ENCODE data around the gene EEF2K.

EEF2K gene

GRCh38 chr16:22181426-22181825 lies 24.7 kb upstream of the EEF2K start:
- no peak for ATAC-seq

DNA sequence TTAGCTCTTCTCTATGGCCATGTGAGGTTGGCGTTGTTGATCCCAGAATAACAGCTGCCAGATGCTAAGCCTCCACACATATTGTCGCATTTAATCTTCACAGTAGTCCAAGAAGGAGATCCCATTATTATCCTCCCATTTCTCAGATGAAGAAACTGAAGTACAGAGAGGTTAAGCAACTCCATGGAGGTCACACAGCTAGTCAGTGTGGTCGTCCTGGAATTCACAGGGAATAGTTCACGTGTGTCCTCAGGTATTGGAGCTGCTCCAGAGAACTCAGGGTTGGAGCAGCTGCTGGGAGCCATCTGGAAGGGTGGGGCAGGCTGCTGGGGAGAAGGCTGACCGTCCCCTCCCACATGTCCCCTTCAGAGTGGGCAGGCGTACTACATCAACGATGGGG lies 24.2 kb upstream of the EEF2K start:
- no peak for ATAC-seq
- no peak for TF ChIP-seq CREB5 (CRISPR knock-in tag; IDR thresholded peaks at IDR 0.05; ENCODE audit: low read depth)
- TF ChIP-seq TSHZ2 (CRISPR knock-in tag; IDR thresholded peaks at IDR 0.05), result no peak
- TF ChIP-seq, protein P1, sequence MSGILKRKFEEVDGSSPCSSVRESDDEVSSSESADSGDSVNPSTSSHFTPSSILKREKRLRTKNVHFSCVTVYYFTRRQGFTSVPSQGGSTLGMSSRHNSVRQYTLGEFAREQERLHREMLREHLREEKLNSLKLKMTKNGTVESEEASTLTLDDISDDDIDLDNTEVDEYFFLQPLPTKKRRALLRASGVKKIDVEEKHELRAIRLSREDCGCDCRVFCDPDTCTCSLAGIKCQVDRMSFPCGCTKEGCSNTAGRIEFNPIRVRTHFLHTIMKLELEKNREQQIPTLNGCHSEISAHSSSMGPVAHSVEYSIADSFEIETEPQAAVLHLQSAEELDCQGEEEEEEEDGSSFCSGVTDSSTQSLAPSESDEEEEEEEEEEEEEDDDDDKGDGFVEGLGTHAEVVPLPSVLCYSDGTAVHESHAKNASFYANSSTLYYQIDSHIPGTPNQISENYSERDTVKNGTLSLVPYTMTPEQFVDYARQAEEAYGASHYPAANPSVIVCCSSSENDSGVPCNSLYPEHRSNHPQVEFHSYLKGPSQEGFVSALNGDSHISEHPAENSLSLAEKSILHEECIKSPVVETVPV (CRISPR knock-in tag; IDR thresholded peaks at IDR 0.05), result no peak

More at GRCh38 chr16:22181426-22181825, 24.7 kb upstream of the EEF2K start:
- TF ChIP-seq TOX (CRISPR knock-in tag; IDR thresholded peaks at IDR 0.05; ENCODE audit: borderline replicate concordance) (no peak), OSR1 (CRISPR knock-in tag; IDR thresholded peaks at IDR 0.05) (no peak), PATZ1 (CRISPR knock-in tag; IDR thresholded peaks at IDR 0.05; ENCODE audit: borderline replicate concordance) (no peak), TSHZ2 (CRISPR knock-in tag; IDR thresholded peaks at IDR 0.05) (no peak), ARNTL (CRISPR knock-in tag; IDR thresholded peaks at IDR 0.05; ENCODE audit: borderline replicate concordance, low read depth) (no peak), ZFP30 (CRISPR knock-in tag; IDR thresholded peaks at IDR 0.05) (no peak), SNAI2 (CRISPR knock-in tag; IDR thresholded peaks at IDR 0.05) (no peak)

DNA sequence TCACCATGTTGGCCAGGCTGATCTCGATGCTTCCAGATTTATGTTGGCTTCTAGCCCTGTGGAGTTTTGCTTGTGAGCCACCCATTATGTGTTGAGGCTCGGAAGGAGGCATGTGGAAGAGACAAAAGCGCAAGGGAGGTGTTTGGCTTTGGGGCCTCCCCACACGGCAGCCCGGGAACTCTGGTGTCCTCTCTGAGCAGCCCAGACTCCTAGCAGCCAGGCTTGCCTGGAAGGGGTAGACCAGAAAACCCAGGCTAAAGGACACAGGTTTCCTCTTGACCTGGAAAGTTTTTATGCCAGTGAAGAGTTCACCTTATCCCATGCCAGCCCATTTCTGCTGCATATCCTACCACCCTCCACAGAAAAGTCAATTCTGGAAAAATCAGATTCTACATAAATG lies 22.7 kb upstream of the EEF2K start:
- TF ChIP-seq BACH2 (CRISPR knock-in tag; IDR thresholded peaks at IDR 0.05; ENCODE audit: borderline replicate concordance) (no peak), PATZ1 (CRISPR knock-in tag; IDR thresholded peaks at IDR 0.05; ENCODE audit: borderline replicate concordance) (no peak), ARNTL (CRISPR knock-in tag; IDR thresholded peaks at IDR 0.05; ENCODE audit: borderline replicate concordance, low read depth) (no peak), GLIS3 (CRISPR knock-in tag; IDR thresholded peaks at IDR 0.05) (no peak), ZFP30 (CRISPR knock-in tag; IDR thresholded peaks at IDR 0.05) (no peak), ESRRG (CRISPR knock-in tag; IDR thresholded peaks at IDR 0.05) (no peak), ISL1 (CRISPR knock-in tag; IDR thresholded peaks at IDR 0.05) (no peak), ZC3H10 (CRISPR knock-in tag; IDR thresholded peaks at IDR 0.05) (no peak), RARB (CRISPR knock-in tag; IDR thresholded peaks at IDR 0.05) (no peak), ZNF565 (CRISPR knock-in tag; conservative IDR thresholded peaks at IDR 0.05; ENCODE audit: low read depth) (no peak), ZFP3 (CRISPR knock-in tag; IDR thresholded peaks at IDR 0.05) (no peak)
- TF ChIP-seq, protein P2, sequence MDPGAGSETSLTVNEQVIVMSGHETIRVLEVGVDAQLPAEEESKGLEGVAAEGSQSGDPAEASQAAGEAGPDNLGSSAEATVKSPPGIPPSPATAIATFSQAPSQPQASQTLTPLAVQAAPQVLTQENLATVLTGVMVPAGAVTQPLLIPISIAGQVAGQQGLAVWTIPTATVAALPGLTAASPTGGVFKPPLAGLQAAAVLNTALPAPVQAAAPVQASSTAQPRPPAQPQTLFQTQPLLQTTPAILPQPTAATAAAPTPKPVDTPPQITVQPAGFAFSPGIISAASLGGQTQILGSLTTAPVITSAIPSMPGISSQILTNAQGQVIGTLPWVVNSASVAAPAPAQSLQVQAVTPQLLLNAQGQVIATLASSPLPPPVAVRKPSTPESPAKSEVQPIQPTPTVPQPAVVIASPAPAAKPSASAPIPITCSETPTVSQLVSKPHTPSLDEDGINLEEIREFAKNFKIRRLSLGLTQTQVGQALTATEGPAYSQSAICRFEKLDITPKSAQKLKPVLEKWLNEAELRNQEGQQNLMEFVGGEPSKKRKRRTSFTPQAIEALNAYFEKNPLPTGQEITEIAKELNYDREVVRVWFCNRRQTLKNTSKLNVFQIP (CRISPR knock-in tag; IDR thresholded peaks at IDR 0.05; ENCODE audit: borderline replicate concordance, low read depth), result no peak
- ATAC-seq, result no peak

Measured in SK-N-SH treated with all-trans-retinoic acid at 6 μM for 48 hours (cell line).